ENCODE data around the gene ERCC6. TPM values are rescaled to one million over a fixed set of nuclear protein-coding genes. Genes with fewer than 3 reads are reported as not detected.

The ERCC6 gene
- total RNA-seq, 4 donors from 2014 or later: 8.5 to 17.9 (median 9.8) TPM

DNA sequence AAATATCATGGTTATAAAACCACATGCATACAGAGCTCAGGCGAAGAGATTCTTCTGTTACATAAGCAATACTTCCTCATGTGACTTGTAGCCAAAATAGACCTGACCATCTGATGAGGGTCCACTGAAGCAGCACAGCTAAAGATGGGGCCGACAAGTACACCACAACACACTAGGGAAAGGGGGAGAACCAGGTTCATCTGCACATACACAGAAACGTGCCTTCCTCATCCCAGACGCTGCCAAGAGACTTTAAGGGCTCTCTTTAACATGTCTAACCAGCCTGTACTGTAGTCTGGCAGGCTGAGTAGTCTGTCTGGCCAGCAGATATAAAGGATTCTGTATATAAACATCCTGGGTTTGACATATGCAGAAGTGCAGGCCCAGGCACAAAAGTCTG lies 30.3 kb downstream of the ERCC6 start:
- intact Hi-C loops (cut with DNase I): no loop called here
- peaks cover 0 to 13% (median 0%) of the 10 kb centered on the region in 3 donors for H3K36me3 ChIP-seq
- no peaks in the 10 kb centered on the region for H3K27me3 ChIP-seq
- no peaks in the 10 kb centered on the region for H3K9me3 ChIP-seq
- DNase-seq: no peak
- TF ChIP-seq POLR2A (IDR thresholded peaks at IDR 0.05): no peak
- no peak for TF ChIP-seq CTCF (IDR thresholded peaks at IDR 0.05)
- 27 to 28% methylated on average over 4 of the region's 4 CpGs for WGBS, 2 donors
- H3K27ac ChIP-seq: no peak overlapping the region
- H3K4me3 ChIP-seq: no peak overlapping the region
- peaks cover 0 to 36% (median 4%) of the 10 kb centered on the region in 3 donors for H3K4me1 ChIP-seq

- no peak overlapping the region for H3K27ac ChIP-seq
- WGBS, 2 donors: 60 to 67% methylated on average over 4 of the region's 4 CpGs
- H3K4me3 ChIP-seq: no peak overlapping the region
- no peak for DNase-seq
- intact Hi-C loops (cut with DNase I): no loop called here
- H3K27me3 ChIP-seq: no peaks in the 10 kb centered on the region
- peaks cover 0 to 13% (median 0%) of the 10 kb centered on the region in 3 donors for H3K36me3 ChIP-seq
- no peak for TF ChIP-seq POLR2A (IDR thresholded peaks at IDR 0.05)
- no peak for TF ChIP-seq CTCF (IDR thresholded peaks at IDR 0.05)
- peaks cover 0 to 36% (median 4%) of the 10 kb centered on the region in 3 donors for H3K4me1 ChIP-seq
- no peaks in the 10 kb centered on the region for H3K9me3 ChIP-seq
Measured at GRCh38 chr10:49508249-49508648, 30.7 kb downstream of the ERCC6 start.

- TF ChIP-seq POLR2A (IDR thresholded peaks at IDR 0.05) (no peak), CTCF (IDR thresholded peaks at IDR 0.05) (no peak)
- Histone ChIP-seq H3K27ac (no peak overlapping the region), H3K9me3 (no peaks in the 10 kb centered on the region), H3K27me3 (no peaks in the 10 kb centered on the region), H3K4me3 (no peak overlapping the region), H3K4me1 (peaks cover 0 to 28% (median 4%) of the 10 kb centered on the region in 3 donors), H3K36me3 (peaks cover 0 to 12% (median 0%) of the 10 kb centered on the region in 3 donors)
- 85 to 93% methylated on average over 4 of the region's 4 CpGs for WGBS, 2 donors
- intact Hi-C loops (cut with DNase I): no loop called here
- no peak for DNase-seq
Measured at GRCh38 chr10:49505589-49505988, 33.3 kb downstream of the ERCC6 start.

- 85 to 90% methylated on average over 3 of the region's 3 CpGs for WGBS, 2 donors
- intact Hi-C loops (cut with DNase I): no loop called here
Measured at GRCh38 chr10:49505076-49505475, 33.8 kb downstream of the ERCC6 start.

DNA sequence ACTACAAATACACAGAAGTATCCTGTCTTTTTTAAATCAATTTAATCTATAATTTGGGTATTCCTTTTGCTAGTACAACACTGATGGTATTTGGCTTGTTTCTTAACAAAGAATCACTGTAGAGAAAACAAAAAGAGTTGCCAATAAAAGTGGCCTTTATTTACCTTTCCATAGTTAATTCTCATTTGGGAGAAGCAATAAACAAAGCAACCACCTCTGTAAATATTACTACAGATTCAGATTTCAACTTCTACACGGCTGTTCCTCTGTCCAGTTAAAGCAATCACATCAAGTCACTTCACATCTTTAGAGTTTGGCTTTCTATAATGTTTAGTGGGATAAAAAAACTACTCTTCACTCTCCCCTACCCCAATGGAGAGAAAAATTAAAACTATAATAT lies 34.4 kb downstream of the ERCC6 start:
- Histone ChIP-seq H3K36me3 (peaks cover 0 to 22% (median 0%) of the 10 kb centered on the region in 3 donors), H3K4me1 (peaks cover 0 to 19% (median 4%) of the 10 kb centered on the region in 3 donors), H3K27ac (no peak overlapping the region), H3K4me3 (no peak overlapping the region), H3K9me3 (no peaks in the 10 kb centered on the region), H3K27me3 (no peaks in the 10 kb centered on the region)
- 76 to 90% methylated on average over 1 of the region's 1 CpG for WGBS, 2 donors
- no peak for TF ChIP-seq CTCF (IDR thresholded peaks at IDR 0.05)
- no peak for TF ChIP-seq POLR2A (IDR thresholded peaks at IDR 0.05)
- intact Hi-C loops (cut with DNase I): no loop called here
- DNase-seq: no peak

More at GRCh38 chr10:49505076-49505475, 33.8 kb downstream of the ERCC6 start:
- H3K27me3 ChIP-seq: no peaks in the 10 kb centered on the region
- H3K9me3 ChIP-seq: no peaks in the 10 kb centered on the region
- peaks cover 0 to 18% (median 0%) of the 10 kb centered on the region in 3 donors for H3K36me3 ChIP-seq
- DNase-seq: no peak
- H3K27ac ChIP-seq: no peak overlapping the region
- peaks cover 0 to 24% (median 4%) of the 10 kb centered on the region in 3 donors for H3K4me1 ChIP-seq
- TF ChIP-seq POLR2A (IDR thresholded peaks at IDR 0.05): no peak
- TF ChIP-seq CTCF (IDR thresholded peaks at IDR 0.05): no peak
- no peak overlapping the region for H3K4me3 ChIP-seq
